GM18526 (cell line): ENCODE data around the gene EMILIN2.

Experiments used
- POLR2A ChIP-seq: IDR thresholded peaks from 3 replicates; pipeline ENCODE4 v1.6.1; 2011; ENCODE audit not compliant: insufficient read length; ENCODE audit errors: extremely low read depth

Gene EMILIN2

GRCh38 chr18:2935438-2936192 is 88.8 kb downstream of the EMILIN2 start:
- TF ChIP-seq POLR2A: no peak

GRCh38 chr18:2939317-2939716 is 92.5 kb downstream of the EMILIN2 start:
- TF ChIP-seq POLR2A: no peak

GRCh38 chr18:2948038-2948437 is 101.2 kb downstream of the EMILIN2 start:
- no peak for TF ChIP-seq POLR2A

- TF ChIP-seq POLR2A: no peak
Observed at GRCh38 chr18:2952605-2953004, 105.8 kb downstream of the EMILIN2 start.

- TF ChIP-seq POLR2A: no peak
Observed at GRCh38 chr18:2953935-2954653, 107.3 kb downstream of the EMILIN2 start.

GRCh38 chr18:2954869-2955645 is 108.3 kb downstream of the EMILIN2 start:
- no peak for TF ChIP-seq POLR2A

- no peak for TF ChIP-seq POLR2A
Observed at GRCh38 chr18:2956056-2956455, 109.2 kb downstream of the EMILIN2 start.

GRCh38 chr18:2958819-2959298 is 112.1 kb downstream of the EMILIN2 start:
- no peak for TF ChIP-seq POLR2A

GRCh38 chr18:2959341-2959740 is 112.5 kb downstream of the EMILIN2 start:
- no peak for TF ChIP-seq POLR2A

- TF ChIP-seq POLR2A: no peak
Observed at GRCh38 chr18:2960983-2961696, 114.3 kb downstream of the EMILIN2 start.

- TF ChIP-seq POLR2A: no peak
Observed at GRCh38 chr18:2961821-2962220, 115.0 kb downstream of the EMILIN2 start.

GRCh38 chr18:2963048-2963447 is 116.2 kb downstream of the EMILIN2 start:
- TF ChIP-seq POLR2A: no peak

GRCh38 chr18:2964361-2965010 is 117.7 kb downstream of the EMILIN2 start:
- TF ChIP-seq POLR2A: no peak
